Mucosa of gallbladder (tissue), 1 donor: Measurements from ENCODE around the gene TEX264. TPM values are rescaled to one million over a fixed set of nuclear protein-coding genes. Genes with fewer than 3 reads are reported as not detected.
A peak's percentile ranks its signal among the peaks of the same experiment; 100 is the strongest.

Experiments
- DNase-seq: peaks from one replicate; pipeline ENCODE4 v3.0.0-alpha.2; 2020; ENCODE audit warnings: low spot score
- total RNA-seq: library from RNA; stranded (reverse); gene quantifications from one replicate; pipeline ENCODE4 v1.2.1, GENCODE V29; 2021
- donor health status: DM: no; HTN: no; CAD: no.

The TEX264 gene
- total RNA-seq, 1 donor from 2014 or later = 86.0 TPM

DNA sequence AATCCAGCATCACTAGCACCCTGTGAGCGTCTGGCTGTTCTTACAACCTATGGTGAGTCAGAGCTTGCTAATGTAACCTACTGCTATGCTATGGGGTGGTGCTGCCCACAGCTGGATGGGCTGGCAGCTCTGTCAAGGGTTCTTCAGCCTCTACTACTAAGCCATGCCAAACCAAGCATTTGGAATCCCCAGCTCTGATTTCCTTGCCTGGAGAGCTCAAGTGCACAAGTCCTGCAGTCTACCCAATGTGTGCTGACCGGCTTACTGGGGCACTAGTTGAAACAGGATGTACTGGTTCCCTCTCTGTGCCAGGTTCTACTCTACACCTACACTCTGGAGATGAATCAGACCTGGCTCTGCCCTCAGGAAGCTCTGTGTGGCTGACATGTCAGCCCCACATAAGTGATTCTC is 4.2 kb downstream of the TEX264 start:
- DNase-seq = no peak

DNA sequence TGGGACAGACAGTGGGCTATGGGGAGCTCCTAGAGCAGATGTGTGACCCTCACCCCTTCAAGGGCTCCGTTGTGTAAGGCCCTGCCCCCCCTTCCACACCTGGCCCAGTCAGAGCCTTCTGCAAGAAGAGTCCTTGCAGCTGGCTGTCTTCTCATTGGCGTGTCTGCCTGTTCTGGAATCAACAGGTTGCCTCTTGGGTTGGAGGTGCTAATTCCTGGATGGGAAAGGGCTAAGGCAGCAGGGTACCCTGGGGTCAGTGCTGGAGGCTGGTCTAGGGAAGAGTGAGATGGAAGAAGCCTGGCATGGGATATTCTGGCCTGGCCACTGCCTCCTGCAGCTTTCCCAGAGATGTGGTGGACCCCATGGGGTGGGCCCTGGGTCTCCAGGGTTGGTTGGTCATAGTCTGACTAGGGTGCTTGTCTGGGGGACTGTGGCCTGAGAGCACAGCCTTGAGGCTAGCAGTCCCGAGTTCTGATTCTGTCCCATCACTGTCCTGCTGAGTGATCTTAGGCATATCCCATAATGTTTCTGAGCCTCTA is 5.1 kb downstream of the TEX264 start:
- DNase-seq = no peak

DNA sequence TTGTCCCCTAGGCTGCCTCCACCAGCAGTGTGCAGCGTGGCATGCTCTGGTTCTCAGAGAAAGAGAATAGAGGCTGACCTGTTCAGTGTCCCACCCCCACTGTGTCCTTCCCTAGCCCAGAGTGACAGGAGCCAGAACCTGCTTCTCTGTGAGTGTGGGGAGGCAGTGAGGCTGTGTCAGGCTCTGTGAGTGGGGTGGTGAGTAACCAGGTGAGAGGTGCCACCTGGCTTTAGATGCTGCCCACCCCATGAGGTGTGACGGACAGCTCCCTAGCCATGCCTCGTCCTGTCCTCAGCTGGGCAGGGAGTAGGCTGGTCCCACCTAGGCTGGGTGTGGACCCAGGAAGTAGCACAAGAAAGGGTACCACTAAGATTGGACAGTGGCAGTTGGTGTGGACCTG is 6.3 kb downstream of the TEX264 start:
- no peak for DNase-seq

DNA sequence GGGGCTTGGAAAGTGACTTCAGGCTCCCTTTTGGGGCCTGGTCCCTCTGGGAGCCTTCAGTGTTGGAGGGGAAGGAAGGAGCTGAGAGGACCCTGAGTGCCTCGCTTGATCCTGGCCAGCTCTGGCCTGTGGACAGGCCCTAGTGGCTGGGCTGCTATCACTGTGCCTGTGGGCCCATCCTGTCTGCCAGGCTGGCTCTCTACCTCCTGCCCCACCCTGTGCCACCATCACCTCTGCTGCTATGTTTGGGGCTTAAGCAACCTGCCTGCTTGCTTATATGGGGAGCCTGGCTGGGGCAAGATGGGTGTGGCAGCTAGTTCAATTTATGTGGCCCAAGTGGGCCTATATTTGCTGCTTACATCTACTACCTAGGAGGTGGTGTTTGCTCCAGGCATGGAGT is 7.1 kb downstream of the TEX264 start:
- DNase-seq = no peak

DNA sequence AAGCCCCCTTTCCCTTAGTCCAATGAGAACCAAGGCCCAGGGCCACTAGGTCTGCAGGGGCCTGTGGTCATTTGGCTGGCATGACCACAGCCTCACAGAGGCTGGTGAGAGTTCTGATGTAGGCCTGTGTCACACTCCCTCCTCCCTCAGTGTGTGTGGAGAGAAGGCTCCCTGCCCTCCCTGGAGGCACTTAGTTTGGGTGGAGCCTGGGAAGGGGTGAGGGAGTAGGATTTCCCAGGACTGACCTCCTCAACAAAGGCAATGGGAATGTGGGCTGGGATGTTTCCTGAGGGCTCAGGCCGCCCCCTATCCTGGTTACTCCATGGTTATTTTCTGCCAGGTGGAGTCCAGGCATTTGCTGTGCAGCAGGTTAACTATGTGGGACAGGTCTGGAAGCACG is 7.6 kb downstream of the TEX264 start:
- DNase-seq = no peak

DNA sequence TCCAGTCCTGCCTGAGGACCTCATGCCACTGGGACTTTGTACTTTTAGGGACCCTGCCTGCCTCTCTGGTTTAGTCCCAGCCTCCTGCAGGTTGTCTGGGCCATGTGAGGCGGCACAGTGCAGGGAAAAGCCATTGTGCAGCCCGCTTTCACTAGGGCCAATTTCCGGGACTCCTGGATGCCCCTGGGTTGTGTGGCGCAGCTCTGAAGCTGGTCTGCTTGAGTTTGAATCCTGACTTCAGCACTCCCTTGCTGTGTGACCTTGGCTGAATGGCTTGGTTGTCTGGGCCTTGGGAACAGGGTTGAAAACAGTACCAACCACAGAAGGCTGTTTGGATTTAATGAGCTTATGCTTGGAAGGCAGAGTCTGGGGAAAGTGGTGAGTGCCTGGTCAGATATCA is 8.3 kb downstream of the TEX264 start:
- no peak for DNase-seq

DNA sequence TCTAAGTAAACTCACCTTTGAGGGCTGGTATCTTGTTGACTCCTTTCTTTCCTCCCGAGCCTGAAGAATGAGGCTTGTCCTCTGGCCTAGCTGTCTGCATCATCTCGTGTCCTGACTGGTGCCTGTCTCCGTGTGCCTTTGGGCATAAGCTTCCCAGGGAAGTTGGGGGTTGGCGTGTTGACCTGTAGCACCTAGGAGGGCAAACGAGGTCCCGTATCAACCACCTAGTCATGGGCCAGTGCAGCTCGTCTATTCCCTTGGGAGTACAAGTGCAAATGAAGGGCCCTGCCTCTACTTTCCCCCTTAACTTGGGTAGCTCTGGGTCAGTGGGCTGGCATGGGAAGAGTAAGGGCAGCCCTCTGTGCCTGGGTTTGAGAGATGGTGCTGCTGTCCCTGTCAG is 8.7 kb downstream of the TEX264 start:
- DNase-seq = no peak

DNA sequence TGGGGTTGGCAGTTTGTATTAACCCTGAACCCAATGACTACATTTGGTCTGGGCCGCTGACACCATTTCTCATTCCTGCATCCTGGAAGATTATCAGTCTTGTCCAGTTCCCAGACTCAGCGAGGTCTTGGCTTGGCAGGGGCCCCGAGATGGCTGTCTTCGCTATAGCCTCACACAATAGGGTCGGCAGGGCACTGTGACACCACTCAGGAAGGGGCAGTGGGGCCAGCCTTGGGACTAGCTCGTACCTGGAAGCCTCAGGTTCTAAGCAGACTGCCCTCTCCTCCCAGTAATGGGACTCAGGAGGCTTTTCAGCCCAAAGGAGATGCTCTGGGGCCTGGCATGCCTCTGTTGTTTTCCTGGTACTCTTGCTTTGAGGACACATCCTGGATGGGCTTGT is 9.1 kb downstream of the TEX264 start:
- DNase-seq = no peak

DNA sequence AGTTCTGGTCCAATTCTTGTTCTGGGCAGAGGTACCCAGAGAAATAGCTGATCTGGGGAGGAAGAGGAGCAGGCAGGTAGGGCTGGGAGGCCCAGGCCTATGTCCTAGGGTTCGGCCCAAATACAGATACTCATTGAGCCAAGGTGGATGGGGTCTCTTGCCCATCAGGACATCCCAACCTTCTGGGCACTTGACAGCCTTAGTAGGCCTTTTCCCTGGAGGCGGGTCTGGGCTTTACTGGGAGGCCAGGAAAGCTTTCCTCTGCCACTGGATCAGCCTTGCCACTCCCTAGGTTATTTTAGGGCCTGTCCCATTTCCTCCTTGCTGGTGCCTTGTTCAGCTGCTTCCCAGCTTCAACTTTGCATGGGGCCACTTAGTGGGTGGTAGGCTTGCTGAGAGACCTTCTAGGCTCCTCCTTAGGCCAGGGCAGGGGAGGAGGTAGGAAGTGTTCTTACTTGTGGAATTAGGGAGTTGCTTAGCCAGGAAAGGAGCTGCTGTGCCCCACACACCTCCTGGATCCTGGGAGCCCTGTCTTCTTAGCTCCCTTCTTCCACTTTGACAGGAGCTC is 9.7 kb downstream of the TEX264 start:
- no peak for DNase-seq

DNA sequence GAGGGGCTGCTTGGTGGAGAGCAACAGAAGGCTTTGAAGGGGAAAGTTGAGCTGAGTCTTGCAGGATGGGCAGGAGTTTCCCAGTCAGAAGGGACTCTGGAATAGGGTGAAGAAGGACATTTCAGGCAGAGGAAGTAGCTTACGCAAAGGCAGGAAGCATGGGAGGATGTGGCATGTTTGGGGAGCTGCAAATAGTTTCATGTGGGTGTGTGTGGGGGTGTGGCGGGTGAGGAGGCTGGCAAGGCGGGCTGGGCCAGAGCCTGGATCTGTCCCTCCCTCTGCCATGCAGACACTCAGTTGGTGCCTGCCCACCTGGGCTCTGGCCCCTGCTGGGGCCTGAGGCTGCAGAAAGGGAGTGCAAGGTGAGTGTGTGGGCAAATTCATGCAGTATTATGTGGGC is 10.4 kb downstream of the TEX264 start:
- DNase-seq = peak; percentile 16

DNA sequence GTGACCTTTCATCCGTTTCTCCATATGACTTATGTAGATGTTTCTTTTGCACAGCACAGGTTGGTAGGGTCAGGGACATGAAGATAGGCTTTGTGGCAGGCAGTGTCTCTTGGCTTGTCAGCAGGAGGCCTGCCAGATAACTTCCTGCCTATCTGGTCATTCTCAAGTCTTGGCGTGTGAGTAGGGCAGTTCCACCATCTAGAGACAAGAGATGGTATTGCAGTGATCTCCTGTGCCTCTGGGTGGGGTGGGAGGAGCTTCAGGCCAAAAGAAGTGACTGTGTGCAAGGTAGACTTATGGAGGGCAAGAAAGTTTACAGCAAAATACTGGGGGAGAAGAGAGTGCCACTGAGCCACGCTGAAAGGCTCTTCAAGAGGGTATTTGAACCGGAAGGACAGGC is 11.0 kb downstream of the TEX264 start:
- peak; percentile 81 for DNase-seq

DNA sequence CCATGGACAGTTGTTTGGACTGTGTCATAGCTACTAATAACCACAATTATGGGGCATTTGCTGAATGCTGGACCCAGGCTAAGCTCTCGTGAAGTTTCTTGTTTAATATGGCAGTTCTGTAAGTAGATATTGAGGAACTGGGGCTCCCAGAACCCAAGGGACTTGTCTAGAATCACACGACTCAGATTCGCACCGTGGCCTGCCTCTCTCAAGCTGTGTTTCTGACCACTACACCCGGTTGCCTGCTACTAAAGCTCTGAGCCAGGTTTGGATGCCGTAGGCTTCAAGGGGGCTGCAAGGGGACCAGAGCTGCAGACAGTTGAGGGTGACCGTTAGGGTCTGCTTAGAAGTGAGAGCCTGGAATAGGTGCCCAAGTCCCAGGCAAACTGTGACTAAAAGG is 11.5 kb downstream of the TEX264 start:
- DNase-seq = no peak

DNA sequence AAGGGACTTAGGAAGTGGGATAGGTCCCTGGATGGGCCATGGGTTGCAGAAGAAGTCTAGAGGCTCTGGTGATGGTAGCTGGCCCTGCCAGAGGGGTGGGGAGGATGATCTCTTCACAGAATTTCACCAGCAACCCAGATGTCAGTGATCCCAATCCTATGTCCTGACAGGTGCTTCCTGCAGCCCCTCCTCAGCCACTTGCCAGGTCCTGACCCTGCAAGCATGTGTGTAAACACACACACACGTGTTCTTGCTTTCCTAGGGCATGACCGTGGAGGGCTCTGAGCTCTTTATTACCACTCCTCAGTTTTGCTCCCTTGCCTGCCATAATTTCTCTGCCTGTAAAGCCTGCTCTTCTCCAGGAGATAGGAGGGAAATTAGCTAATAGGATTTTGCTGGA is 12.5 kb downstream of the TEX264 start:
- DNase-seq = no peak

DNA sequence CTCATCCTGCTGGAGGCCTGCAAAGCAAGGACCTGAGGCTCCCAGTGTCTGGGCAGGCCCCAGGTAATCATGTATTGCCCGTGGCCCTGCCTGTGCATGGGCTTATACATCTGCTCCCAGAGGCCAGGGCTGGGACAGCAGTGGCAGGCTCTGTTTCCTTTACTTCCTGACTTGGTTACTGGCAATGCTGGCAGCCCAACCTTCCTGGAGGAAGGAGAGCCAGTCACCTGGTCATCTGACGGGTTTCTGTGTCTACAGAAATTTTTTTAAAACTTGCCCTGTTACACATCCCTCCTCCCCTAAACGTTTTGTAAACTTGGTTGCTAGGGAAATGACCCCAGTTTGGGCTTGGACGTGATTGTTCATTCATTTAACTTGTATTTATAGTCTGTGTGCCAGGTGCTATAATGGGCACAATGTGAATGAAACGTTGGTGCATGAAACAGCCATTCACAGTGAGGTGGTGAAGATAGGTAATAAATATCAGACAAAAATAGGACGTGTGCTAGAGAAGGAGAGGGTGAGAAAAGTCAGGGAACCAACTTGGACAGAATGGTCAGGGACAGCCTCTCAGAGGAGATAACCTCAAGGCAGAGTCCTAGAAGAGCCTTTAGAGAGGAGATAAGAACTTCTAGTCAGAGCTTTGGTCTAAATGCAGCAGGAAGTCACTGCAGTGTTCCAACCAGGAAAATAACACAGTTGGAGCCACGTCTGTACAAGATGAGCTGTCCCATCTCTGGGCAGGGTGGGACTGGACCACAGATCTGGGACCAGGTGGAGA is 14.1 kb downstream of the TEX264 start:
- DNase-seq = no peak

DNA sequence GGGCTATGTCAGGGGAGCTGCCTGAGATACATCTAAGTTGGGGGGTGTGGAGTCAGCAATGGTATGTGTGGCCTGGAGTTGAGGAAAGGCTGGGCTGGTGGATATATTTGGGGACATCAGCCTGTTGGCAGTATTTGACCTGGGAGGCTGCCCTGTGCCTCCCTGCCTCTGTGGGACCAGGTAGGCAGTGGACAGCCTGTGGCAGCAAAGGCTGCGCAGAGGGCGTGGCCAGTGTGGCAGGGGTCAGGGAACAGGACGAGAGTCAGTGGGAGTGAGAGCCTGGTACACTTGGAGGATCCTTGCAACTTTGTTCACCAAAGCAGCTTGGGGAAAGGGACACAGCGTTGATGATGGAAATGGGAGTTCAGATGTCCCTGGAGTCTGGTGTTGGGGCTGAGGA is 15.0 kb downstream of the TEX264 start:
- no peak for DNase-seq

DNA sequence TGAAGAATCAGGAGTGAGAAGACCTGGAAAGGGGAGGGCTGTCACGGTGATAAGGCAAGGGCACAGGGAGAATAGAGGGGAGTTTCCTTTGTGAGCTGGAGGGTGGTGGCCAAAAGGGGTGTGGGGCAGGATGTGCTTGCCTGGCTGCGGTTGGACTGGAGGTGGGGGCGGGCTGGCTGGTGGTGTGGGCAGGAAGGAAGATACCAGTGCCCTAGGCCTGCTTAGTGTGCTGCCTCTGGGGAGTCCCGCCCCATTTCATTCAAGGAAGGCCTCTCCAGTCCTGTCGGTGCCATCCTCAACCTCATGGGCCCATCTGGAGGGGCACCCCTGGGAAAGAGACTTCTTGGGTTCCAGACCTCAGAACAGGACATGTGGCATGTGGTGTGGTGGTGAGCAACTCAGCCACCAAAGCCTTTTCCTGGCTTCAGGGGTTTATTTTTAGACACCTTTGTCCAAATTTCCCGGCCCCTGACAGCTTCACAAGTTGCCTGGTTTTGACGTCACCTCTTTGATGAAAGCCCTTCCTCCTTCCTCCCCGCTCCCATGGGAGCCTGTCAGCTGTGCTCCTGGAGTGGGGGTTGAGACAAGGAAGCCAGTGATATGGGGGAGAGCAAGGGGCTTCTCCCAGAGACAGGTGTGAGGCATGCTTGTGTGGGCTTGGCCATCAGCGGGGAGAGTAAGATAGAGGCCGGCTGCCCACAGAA is 15.6 kb downstream of the TEX264 start:
- peak; percentile 49 for DNase-seq

DNA sequence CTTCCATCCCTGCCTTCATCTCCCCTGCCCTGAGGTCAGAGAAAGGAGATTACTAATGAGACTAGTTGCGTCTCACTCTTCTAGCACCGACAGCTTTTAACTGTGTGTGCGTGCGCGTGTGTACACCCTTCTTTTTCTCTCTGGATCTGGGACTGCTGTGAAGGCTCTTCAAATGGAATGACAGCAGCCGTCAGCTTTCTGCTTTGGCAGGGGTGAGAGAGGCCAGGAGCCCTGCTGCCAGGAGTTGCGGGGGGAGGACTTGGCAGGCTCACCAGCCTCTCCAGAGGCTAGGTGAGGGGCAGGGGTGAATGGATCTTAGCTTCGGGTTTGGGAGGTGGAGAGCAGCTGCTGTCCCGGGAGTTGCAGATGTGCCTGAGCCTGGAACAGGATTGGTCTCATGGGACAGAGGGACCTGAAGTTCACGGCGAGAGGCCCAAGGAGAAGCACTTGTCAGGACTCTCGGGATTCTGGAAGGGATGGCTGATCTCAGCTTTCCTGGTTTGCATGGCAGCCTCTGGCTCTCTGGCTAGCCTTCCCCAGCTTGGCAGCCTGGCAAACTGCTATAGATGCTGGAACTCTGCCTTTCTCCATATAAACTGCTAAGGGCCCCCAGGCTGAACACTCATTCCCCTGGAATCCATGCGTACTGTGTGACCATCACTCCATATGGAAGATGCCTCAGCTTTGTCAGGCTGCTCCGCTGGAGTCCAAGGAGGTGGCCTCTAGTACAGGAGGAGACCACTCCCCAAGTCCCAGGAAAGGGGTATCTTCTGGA is 16.6 kb downstream of the TEX264 start:
- no peak for DNase-seq

DNA sequence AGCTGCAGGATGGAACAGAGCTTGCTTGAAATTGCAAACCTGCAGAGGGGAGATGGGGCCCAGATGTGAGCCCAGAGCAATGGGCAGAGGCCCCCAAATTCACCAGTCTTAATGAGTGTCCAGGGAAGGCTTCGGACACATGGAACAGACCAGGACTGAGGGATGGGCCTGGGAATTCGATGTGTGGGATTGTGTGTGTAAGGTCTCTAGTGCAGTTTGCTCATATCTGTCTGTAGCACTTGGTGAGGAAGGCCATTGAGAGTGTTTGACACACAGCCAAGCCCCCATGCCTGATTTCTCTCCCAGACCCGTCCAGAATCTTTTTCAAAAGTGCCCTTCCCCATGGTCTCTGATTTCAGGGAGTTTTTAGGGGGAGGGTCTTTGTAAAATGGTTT is 17.2 kb downstream of the TEX264 start:
- no peak for DNase-seq

DNA sequence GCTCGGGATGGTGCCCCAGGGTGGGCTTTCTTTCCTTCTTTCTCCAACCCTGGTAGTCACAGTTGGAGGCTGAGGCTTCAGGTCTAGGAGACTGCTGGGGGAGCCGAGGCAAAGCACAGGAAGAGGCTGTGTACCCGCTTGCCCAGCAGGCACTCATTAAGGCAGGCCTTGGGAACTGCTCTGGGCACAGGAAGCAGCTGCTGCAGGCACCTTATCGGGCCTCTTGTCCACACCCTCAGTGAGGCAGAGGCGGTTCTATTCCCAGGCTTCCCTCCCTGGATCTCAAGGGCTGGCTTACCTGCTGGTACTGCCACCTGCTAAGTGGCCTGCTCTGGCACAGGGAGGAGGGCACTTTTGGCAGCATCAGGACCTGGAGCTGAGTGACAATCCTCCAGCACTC is 20.0 kb downstream of the TEX264 start:
- no peak for DNase-seq

DNA sequence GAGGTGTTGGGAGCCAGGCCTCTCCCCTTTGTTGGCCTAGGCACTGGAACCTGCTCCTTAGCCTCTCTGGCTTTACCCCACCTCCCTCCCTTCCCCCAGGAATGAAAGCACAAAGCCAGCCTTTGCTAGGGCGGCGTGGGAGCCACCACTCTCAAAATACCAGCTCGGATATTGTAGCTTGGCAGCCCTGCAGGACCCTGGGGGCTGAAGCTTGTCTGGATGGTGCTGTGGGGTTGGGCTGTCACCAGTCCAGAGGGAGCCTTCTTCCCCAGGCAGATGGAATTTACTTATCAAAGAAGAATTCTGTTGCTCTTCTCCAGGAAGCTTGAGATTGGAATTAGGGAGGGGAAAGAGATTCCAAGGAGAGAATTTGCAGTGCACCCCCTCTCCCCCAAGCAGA is 20.9 kb downstream of the TEX264 start:
- no peak for DNase-seq

DNA sequence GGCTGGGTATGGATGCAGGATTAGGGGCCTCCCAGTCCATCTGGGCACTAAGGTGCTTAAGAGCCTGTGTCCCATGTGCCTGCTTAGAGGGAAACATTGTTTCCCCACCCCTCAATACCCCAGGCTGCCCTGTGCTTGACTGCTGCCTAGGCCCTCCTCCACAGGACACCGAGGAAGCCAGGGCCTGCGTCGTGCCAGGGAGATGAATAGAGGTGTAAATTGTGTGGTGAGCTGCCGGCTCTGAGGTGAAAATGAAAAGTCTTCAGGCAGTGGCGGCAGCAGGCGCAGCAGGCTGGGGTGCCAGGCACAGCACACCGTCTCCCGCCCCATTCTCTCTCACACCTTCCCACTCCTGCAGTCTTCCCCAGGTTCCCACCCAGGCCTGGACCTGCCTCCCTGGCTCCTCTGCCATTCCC is 21.9 kb downstream of the TEX264 start:
- no peak for DNase-seq

DNA sequence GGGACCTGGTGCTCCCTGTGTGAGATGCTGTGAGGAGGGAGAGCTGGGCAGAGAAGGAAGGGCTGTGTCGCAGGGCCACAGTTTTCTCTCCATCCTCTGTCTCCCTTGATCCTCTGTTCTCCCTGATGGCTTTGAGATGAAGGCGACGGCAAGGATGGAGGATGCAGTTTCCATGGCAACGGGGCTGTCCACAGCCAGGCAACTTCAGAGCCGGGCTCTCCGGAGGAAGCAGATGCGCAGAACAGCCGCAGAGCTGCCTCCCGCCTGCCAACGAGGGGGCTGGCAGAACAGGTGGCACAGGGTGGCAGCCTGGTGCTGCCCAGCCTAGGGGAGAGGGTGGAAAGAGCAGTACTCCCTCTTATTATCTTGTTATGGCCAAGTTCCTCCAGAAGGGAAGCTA is 25.9 kb downstream of the TEX264 start:
- DNase-seq = no peak
